SU-DHL-6 (cell line): Measurements from ENCODE around the gene ATP1A3.

Source experiments
- EZH2phosphoT487 ChIP-seq: fragments of 200-600 bp; sonication (generic), shearing (Covaris generic); conservative IDR thresholded peaks from 2 replicates; pipeline ENCODE4 v1.6.1; 2018; ENCODE audit warnings: mild to moderate bottlenecking, antibody characterized with exemption, low read length, moderate library complexity, mixed read lengths
- TF ChIP-seq, protein P1 (sequence below): fragments of 200-600 bp; sonication (generic); IDR thresholded peaks from one replicate; pipeline ENCODE4 v1.5.1; 2017; ENCODE audit warnings: antibody characterized with exemption, mild to moderate bottlenecking, low read length, moderate library complexity; ENCODE audit not compliant: insufficient read depth, poor library complexity, severe bottlenecking

DNA sequence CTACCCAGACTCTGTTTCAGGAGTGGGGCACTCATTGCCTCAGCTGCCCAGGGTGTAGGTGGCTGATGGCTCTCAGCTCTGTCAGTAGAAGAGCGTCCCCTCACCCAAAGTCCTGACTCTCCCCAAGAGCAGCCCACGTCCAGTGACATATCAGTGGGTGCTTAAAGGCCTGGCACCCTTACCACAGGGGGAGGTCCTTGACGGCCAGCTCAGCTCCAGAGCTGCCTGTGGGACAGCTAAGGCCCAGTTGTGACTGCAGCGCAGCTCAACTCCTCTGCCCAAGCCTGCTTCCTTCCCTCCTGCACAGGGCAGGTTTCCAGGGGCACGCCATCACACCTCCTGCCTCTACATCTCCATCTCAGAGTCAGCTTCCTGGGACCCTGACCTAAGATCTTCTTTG is 43.6 kb upstream of the ATP1A3 start:
- TF ChIP-seq, protein P1, sequence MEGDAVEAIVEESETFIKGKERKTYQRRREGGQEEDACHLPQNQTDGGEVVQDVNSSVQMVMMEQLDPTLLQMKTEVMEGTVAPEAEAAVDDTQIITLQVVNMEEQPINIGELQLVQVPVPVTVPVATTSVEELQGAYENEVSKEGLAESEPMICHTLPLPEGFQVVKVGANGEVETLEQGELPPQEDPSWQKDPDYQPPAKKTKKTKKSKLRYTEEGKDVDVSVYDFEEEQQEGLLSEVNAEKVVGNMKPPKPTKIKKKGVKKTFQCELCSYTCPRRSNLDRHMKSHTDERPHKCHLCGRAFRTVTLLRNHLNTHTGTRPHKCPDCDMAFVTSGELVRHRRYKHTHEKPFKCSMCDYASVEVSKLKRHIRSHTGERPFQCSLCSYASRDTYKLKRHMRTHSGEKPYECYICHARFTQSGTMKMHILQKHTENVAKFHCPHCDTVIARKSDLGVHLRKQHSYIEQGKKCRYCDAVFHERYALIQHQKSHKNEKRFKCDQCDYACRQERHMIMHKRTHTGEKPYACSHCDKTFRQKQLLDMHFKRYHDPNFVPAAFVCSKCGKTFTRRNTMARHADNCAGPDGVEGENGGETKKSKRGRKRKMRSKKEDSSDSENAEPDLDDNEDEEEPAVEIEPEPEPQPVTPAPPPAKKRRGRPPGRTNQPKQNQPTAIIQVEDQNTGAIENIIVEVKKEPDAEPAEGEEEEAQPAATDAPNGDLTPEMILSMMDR: no peak
- no peak for TF ChIP-seq EZH2phosphoT487
